ENCODE results near the gene MAGEF1. TPM values are rescaled to one million over a fixed set of nuclear protein-coding genes. Genes with fewer than 3 reads are reported as not detected.

The MAGEF1 gene
- total and polyA plus RNA-seq, 2 experiments from 2014 or later: 66.5 to 88.7 TPM

- TF ChIP-seq ZNF462 (CRISPR knock-in tag; IDR thresholded peaks at IDR 0.05): no peak
- TF ChIP-seq CTCF (conservative IDR thresholded peaks at IDR 0.05; ENCODE audit: low read depth in 2 of 2): no peak
- TF ChIP-seq STAT1 (IDR thresholded peaks at IDR 0.05; ENCODE audit: unreplicated experiment): no peak
- no peak for TF ChIP-seq ZNF331 (CRISPR knock-in tag; IDR thresholded peaks at IDR 0.05; ENCODE audit: low read depth)
- TF ChIP-seq REST (IDR thresholded peaks at IDR 0.05; ENCODE audit: unreplicated experiment): no peak
- no peak for TF ChIP-seq CREB1 (CRISPR knock-in tag; IDR thresholded peaks at IDR 0.05; ENCODE audit: low read depth)
- no peak for TF ChIP-seq JUNB (IDR thresholded peaks at IDR 0.05; ENCODE audit: unreplicated experiment)
Observed at GRCh38 chr3:184690192-184690883, 21.5 kb downstream of the MAGEF1 start (continued).
